GM18870 (cell line): ENCODE measurements around the gene CLCA2.

Source experiments
- ATAC-seq: cut with Tn5 transposase; IDR thresholded peaks from one replicate; pipeline ENCODE4 v1.9.1; 2021; ENCODE audit warnings: moderate library complexity; ENCODE audit not compliant: unreplicated experiment

Gene CLCA2

GRCh38 chr1:86429122-86429725 is 5.3 kb downstream of the CLCA2 start:
- no peak for ATAC-seq

- ATAC-seq, result no peak
Observed at GRCh38 chr1:86429835-86430234, 5.9 kb downstream of the CLCA2 start.

GRCh38 chr1:86430376-86430775 is 6.4 kb downstream of the CLCA2 start:
- no peak for ATAC-seq

- no peak for ATAC-seq
Observed at GRCh38 chr1:86434059-86434458, 10.1 kb downstream of the CLCA2 start.

GRCh38 chr1:86435327-86435726 is 11.4 kb downstream of the CLCA2 start:
- no peak for ATAC-seq

GRCh38 chr1:86436041-86436440 is 12.1 kb downstream of the CLCA2 start:
- no peak for ATAC-seq

GRCh38 chr1:86441581-86441980 is 17.6 kb downstream of the CLCA2 start:
- no peak for ATAC-seq

GRCh38 chr1:86441997-86442396 is 18.0 kb downstream of the CLCA2 start:
- no peak for ATAC-seq

- ATAC-seq, result no peak
Observed at GRCh38 chr1:86445919-86446318, 21.9 kb downstream of the CLCA2 start.

GRCh38 chr1:86447198-86447790 is 23.3 kb downstream of the CLCA2 start:
- ATAC-seq, result no peak

- ATAC-seq, result no peak
Observed at GRCh38 chr1:86448670-86449069, 24.7 kb downstream of the CLCA2 start.

GRCh38 chr1:86449103-86449502 is 25.1 kb downstream of the CLCA2 start:
- no peak for ATAC-seq

GRCh38 chr1:86450847-86451246 is 26.9 kb downstream of the CLCA2 start:
- no peak for ATAC-seq

- no peak for ATAC-seq
Observed at GRCh38 chr1:86453664-86454063, 29.7 kb downstream of the CLCA2 start.

GRCh38 chr1:86455073-86455472 is 31.1 kb downstream of the CLCA2 start:
- ATAC-seq, result no peak

GRCh38 chr1:86460998-86461397 is 37.0 kb downstream of the CLCA2 start:
- ATAC-seq, result no peak

- ATAC-seq, result no peak
Observed at GRCh38 chr1:86461482-86461881, 37.5 kb downstream of the CLCA2 start.

- ATAC-seq, result no peak
Observed at GRCh38 chr1:86464819-86465218, 40.8 kb downstream of the CLCA2 start.

- ATAC-seq, result no peak
Observed at GRCh38 chr1:86466109-86466844, 42.3 kb downstream of the CLCA2 start.

- ATAC-seq, result no peak
Observed at GRCh38 chr1:86466986-86467385, 43.0 kb downstream of the CLCA2 start.

- no peak for ATAC-seq
Observed at GRCh38 chr1:86468501-86468977, 44.6 kb downstream of the CLCA2 start, which contains the start of gene CLCA1. CLCA1 (plus strand) TSS chr1:86468927; CDS start chr1:86468972, 45 bp downstream.

GRCh38 chr1:86470859-86471258 is 46.9 kb downstream of the CLCA2 start:
- no peak for ATAC-seq
